Measurements from ENCODE around the gene RUSC2. TPM values are rescaled to one million over a fixed set of nuclear protein-coding genes. Genes with fewer than 3 reads are reported as not detected.

Gene RUSC2
- total RNA-seq, 2 experiments from 2014 or later, result 1.6 to 1.8 TPM

DNA sequence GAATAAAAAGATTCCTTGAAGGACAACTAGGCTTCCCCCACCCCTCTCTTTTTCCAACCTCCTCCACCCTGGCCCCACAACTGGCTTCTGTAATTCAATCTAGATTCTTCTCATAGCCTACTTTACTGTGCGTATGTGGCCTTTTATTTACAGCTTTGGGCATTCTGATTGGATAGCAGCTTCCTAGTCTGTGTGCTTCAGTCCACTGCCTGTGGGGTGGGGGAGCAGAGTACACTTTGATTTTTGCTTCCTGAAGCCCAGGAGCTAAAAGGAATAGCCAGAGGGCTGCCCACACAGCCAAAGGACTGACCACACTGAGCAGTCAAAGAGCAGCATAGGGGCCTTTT is 30.4 kb downstream of the RUSC2 start:
- ChIA-PET POLR2A (no interaction called here), CTCF (no interaction called here)
- H3K27ac ChIP-seq (ENCODE audit: low read depth in 1 of 2, low read length in 2 of 2), result no peak overlapping the region
- ATAC-seq (ENCODE audit: poor library complexity) (no peak), DNase-seq (no peak)
- no peaks in the 10 kb centered on the region for H3K4me1 ChIP-seq (ENCODE audit: insufficient read depth, low read length)
- H3K4me1 Mint-ChIP-seq (ENCODE audit: low read depth), result no peaks in the 10 kb centered on the region
- intact Hi-C loops (cut with DNase I, micrococcal nuclease), result no loop called here
- H3K27me3 Mint-ChIP-seq, result no peaks in the 10 kb centered on the region
- no peaks in the 10 kb centered on the region for H3K36me3 ChIP-seq (ENCODE audit: insufficient read depth, low read length)
- TF ChIP-seq, protein P1, sequence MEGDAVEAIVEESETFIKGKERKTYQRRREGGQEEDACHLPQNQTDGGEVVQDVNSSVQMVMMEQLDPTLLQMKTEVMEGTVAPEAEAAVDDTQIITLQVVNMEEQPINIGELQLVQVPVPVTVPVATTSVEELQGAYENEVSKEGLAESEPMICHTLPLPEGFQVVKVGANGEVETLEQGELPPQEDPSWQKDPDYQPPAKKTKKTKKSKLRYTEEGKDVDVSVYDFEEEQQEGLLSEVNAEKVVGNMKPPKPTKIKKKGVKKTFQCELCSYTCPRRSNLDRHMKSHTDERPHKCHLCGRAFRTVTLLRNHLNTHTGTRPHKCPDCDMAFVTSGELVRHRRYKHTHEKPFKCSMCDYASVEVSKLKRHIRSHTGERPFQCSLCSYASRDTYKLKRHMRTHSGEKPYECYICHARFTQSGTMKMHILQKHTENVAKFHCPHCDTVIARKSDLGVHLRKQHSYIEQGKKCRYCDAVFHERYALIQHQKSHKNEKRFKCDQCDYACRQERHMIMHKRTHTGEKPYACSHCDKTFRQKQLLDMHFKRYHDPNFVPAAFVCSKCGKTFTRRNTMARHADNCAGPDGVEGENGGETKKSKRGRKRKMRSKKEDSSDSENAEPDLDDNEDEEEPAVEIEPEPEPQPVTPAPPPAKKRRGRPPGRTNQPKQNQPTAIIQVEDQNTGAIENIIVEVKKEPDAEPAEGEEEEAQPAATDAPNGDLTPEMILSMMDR (IDR thresholded peaks at IDR 0.05), result no peak
- H3K9me3 ChIP-seq (ENCODE audit: control insufficient read depth in 1 of 2, insufficient read depth in 1 of 2, low read length in 2 of 2), result no peaks in the 10 kb centered on the region
- no peaks in the 10 kb centered on the region for H3K27me3 ChIP-seq (ENCODE audit: control insufficient read depth in 1 of 2, insufficient read depth in 2 of 2, low read length in 2 of 2)
- H3K27ac Mint-ChIP-seq, result no peak overlapping the region
- no peak overlapping the region for H3K4me3 Mint-ChIP-seq
- H3K4me3 ChIP-seq (ENCODE audit: low read length), result no peak overlapping the region
- H3K36me3 Mint-ChIP-seq (ENCODE audit: low read depth), result no peaks in the 10 kb centered on the region
- no peaks in the 10 kb centered on the region for H3K9me3 Mint-ChIP-seq

DNA sequence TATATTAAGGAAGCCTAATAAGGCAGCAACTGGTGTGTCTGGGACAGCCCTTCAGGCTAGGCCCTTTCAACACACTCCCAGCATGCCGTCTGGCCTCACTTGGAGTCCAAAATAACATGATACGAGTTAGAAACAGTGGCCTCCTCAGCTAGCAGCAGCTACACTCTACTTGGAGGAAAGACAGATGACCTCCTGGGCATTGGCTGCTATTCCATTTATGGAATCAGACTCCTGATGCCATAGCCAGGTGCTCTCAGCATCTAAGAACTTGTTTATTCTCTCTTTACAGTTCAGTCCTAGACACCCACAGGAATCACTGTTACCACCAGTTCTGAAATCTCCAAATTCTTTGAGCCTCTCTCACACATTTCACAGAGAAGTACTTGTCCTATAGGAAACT is 31.8 kb downstream of the RUSC2 start:
- ATAC-seq (ENCODE audit: poor library complexity) (no peak), DNase-seq (no peak)
- Histone ChIP-seq H3K36me3 (ENCODE audit: insufficient read depth, low read length) (no peaks in the 10 kb centered on the region), H3K4me3 (ENCODE audit: low read length) (no peak overlapping the region), H3K4me1 (ENCODE audit: insufficient read depth, low read length) (no peaks in the 10 kb centered on the region), H3K27ac (ENCODE audit: low read depth in 1 of 2, low read length in 2 of 2) (no peak overlapping the region), H3K9me3 (ENCODE audit: control insufficient read depth in 1 of 2, insufficient read depth in 1 of 2, low read length in 2 of 2) (no peaks in the 10 kb centered on the region), H3K27me3 (ENCODE audit: control insufficient read depth in 1 of 2, insufficient read depth in 2 of 2, low read length in 2 of 2) (no peaks in the 10 kb centered on the region)
- H3K4me3 Mint-ChIP-seq, result no peak overlapping the region
- intact Hi-C loops (cut with DNase I, micrococcal nuclease), result no loop called here
- peaks cover 4% of the 10 kb centered on the region for H3K4me1 Mint-ChIP-seq (ENCODE audit: low read depth)
- TF ChIP-seq, protein P1 (IDR thresholded peaks at IDR 0.05), result no peak
- no peaks in the 10 kb centered on the region for H3K27me3 Mint-ChIP-seq
- no peaks in the 10 kb centered on the region for H3K36me3 Mint-ChIP-seq (ENCODE audit: low read depth)
- CTCF ChIA-PET, result no interaction called here
- POLR2A ChIA-PET, result no interaction called here
- no peak overlapping the region for H3K27ac Mint-ChIP-seq
- H3K9me3 Mint-ChIP-seq, result no peaks in the 10 kb centered on the region

DNA sequence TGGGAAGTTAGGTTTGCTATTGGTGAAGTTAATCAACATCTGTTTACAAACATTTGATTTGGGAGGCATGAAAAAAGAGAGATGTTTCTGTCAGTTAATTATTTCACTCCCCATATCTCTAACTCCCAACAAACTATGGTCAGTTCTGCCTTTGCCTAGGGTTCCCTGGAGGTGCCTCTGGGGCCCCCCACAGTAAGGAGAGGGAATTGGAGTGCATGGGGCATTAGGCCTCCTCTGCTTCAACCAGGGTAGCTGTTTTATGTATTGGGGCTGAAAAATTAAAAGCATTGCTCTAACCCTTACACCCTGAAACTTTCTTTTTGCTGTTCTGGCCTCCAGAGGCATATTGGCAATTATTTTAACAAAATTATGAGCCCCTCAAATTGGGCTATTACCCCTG is 32.3 kb downstream of the RUSC2 start:
- Histone ChIP-seq H3K4me3 (ENCODE audit: low read length) (no peak overlapping the region), H3K4me1 (ENCODE audit: insufficient read depth, low read length) (no peaks in the 10 kb centered on the region), H3K27me3 (ENCODE audit: control insufficient read depth in 1 of 2, insufficient read depth in 2 of 2, low read length in 2 of 2) (no peaks in the 10 kb centered on the region), H3K27ac (ENCODE audit: low read depth in 1 of 2, low read length in 2 of 2) (no peak overlapping the region), H3K9me3 (ENCODE audit: control insufficient read depth in 1 of 2, insufficient read depth in 1 of 2, low read length in 2 of 2) (no peaks in the 10 kb centered on the region), H3K36me3 (ENCODE audit: insufficient read depth, low read length) (no peaks in the 10 kb centered on the region)
- Mint-ChIP-seq H3K36me3 (ENCODE audit: low read depth) (no peaks in the 10 kb centered on the region), H3K9me3 (no peaks in the 10 kb centered on the region), H3K4me3 (no peak overlapping the region), H3K27me3 (no peaks in the 10 kb centered on the region), H3K27ac (no peak overlapping the region), H3K4me1 (ENCODE audit: low read depth) (peaks cover 4% of the 10 kb centered on the region)
- TF ChIP-seq, protein P1 (IDR thresholded peaks at IDR 0.05), result no peak
- intact Hi-C loops (cut with DNase I, micrococcal nuclease), result no loop called here
- ChIA-PET CTCF (no interaction called here), POLR2A (no interaction called here)
- DNase-seq, result no peak
- no peak for ATAC-seq (ENCODE audit: poor library complexity)

All from CD4-positive, alpha-beta T cell (primary cell).